Inflammatory macrophage treated with lipopolysaccharide for 1 hour (primary cell): ENCODE data around the gene GAREM2.

ENCODE experiments used
- DNase-seq, 2 donors: peaks; one replicate each; pipeline ENCODE4 v3.0.0-alpha.2; 2020 to 2022

The GAREM2 gene

GRCh38 chr2:26170795-26171194 lies 2.1 kb upstream of the GAREM2 start:
- DNase-seq: no peak

GRCh38 chr2:26172189-26172870 lies 558 bp upstream of the GAREM2 start:
- no peak for DNase-seq

- no peak for DNase-seq
Observed at GRCh38 chr2:26173776-26174482, 1.0 kb downstream of the GAREM2 start.

- no peak for DNase-seq
Observed at GRCh38 chr2:26174691-26175465, 2.0 kb downstream of the GAREM2 start.

- DNase-seq: no peak
Observed at GRCh38 chr2:26175466-26176278, 2.8 kb downstream of the GAREM2 start.

GRCh38 chr2:26176279-26176615 lies 3.4 kb downstream of the GAREM2 start:
- DNase-seq: no peak

GRCh38 chr2:26177122-26177521 lies 4.2 kb downstream of the GAREM2 start:
- DNase-seq: no peak

GRCh38 chr2:26178246-26178645 lies 5.4 kb downstream of the GAREM2 start:
- no peak for DNase-seq

GRCh38 chr2:26178746-26179436 lies 6.0 kb downstream of the GAREM2 start:
- DNase-seq: peak in 1 of 2 donors; percentile 16

- DNase-seq: no peak
Observed at GRCh38 chr2:26179446-26179913, 6.6 kb downstream of the GAREM2 start.

- no peak for DNase-seq
Observed at GRCh38 chr2:26182441-26182840, 9.6 kb downstream of the GAREM2 start.

- no peak for DNase-seq
Observed at GRCh38 chr2:26182887-26183630, 10.2 kb downstream of the GAREM2 start.

- DNase-seq: no peak
Observed at GRCh38 chr2:26184121-26184520, 11.2 kb downstream of the GAREM2 start.

- DNase-seq: peak; percentile 73 to 86
Observed at GRCh38 chr2:26184555-26185303, 11.8 kb downstream of the GAREM2 start.

GRCh38 chr2:26185304-26185928 lies 12.5 kb downstream of the GAREM2 start:
- DNase-seq: no peak

- peak; percentile 15 to 20 for DNase-seq
Observed at GRCh38 chr2:26185954-26186770, 13.3 kb downstream of the GAREM2 start.

GRCh38 chr2:26187114-26187513 lies 14.2 kb downstream of the GAREM2 start:
- no peak for DNase-seq

GRCh38 chr2:26187537-26188104 lies 14.7 kb downstream of the GAREM2 start:
- DNase-seq: no peak

- DNase-seq: no peak
Observed at GRCh38 chr2:26189123-26189522, 16.2 kb downstream of the GAREM2 start.
